Endothelial cell of umbilical vein (primary cell): ENCODE results near the gene KCNA2.

ENCODE experiments used
- POLR2A ChIP-seq: IDR thresholded peaks from 2 replicates; pipeline ENCODE4 v1.6.1; 2012; ENCODE audit warnings: low read depth, mild to moderate bottlenecking, control low read depth, low read length
- TF ChIP-seq, protein P1 (sequence below), 2 donors: IDR thresholded peaks; 1 replicate in 1 of 2; 2 replicates in 1 of 2; pipeline ENCODE4 v1.5.1; 2011; ENCODE audit warnings: low read length in 2 of 2, mild to moderate bottlenecking in 2 of 2, moderate library complexity in 2 of 2, control low read depth in 1 of 2, inconsistent platforms in 1 of 2, low read depth in 1 of 2; ENCODE audit not compliant: insufficient read depth in 1 of 2; ENCODE audit errors: extremely low read depth in 1 of 2

DNA sequence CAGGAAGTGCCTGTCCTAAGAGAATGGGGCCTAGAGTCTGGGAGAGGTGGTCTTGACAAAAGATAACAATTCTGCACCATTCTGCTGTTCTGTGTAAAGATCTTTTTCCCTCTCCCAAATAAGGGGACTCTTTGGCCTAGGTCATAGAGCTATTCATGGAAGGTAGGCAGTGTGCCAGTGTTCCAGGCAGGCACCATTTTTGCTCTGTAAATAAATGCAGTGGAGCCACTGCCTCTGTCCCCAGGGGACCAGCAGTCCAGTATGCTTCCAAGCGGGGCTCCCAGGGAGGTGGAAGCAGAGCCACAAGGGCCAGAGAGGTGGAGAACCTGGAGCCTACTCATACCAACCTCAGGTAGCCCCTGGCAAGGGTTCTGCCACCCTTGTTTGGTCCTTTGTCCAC lies 25.9 kb downstream of the KCNA2 start:
- TF ChIP-seq, protein P1, sequence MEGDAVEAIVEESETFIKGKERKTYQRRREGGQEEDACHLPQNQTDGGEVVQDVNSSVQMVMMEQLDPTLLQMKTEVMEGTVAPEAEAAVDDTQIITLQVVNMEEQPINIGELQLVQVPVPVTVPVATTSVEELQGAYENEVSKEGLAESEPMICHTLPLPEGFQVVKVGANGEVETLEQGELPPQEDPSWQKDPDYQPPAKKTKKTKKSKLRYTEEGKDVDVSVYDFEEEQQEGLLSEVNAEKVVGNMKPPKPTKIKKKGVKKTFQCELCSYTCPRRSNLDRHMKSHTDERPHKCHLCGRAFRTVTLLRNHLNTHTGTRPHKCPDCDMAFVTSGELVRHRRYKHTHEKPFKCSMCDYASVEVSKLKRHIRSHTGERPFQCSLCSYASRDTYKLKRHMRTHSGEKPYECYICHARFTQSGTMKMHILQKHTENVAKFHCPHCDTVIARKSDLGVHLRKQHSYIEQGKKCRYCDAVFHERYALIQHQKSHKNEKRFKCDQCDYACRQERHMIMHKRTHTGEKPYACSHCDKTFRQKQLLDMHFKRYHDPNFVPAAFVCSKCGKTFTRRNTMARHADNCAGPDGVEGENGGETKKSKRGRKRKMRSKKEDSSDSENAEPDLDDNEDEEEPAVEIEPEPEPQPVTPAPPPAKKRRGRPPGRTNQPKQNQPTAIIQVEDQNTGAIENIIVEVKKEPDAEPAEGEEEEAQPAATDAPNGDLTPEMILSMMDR (IDR thresholded peaks at IDR 0.05; ENCODE audit: extremely low read depth in 1 of 2, insufficient read depth in 1 of 2, low read depth in 1 of 2, low read length in 2 of 2) = no peak
- no peak for TF ChIP-seq POLR2A
